H4 (cell line): ENCODE results near the gene RPH3AL. TPM values are rescaled to one million over a fixed set of nuclear protein-coding genes. Genes with fewer than 3 reads are reported as not detected.
"Not testable (repeated sequence)": the region's sequence is repeated elsewhere in the genome, so short reads cannot be mapped to it uniquely, and the experiment has no call there.

Experiments used
- DNase-seq: peaks from one replicate; pipeline ENCODE4 v3.0.0-alpha.2; 2015; ENCODE audit warnings: low spot score
- total RNA-seq: library from RNA; depleted of rRNA; stranded (reverse); fragments of >200 nt; shearing (Covaris generic); gene quantifications from 2 replicates; pipeline ENCODE4 v1.2.3, GENCODE V29; 2014

RPH3AL gene
- total RNA-seq, 1 experiment from 2014 or later, result 6.0 TPM

GRCh38 chr17:202501-202951 lies 150.1 kb downstream of the RPH3AL start:
- DNase-seq, result no peak

- not testable (repeated sequence) for DNase-seq
Observed at GRCh38 chr17:201736-202135, 150.9 kb downstream of the RPH3AL start.

- DNase-seq, result not testable (repeated sequence)
Observed at GRCh38 chr17:201257-201656, 151.3 kb downstream of the RPH3AL start.

GRCh38 chr17:200586-200985 lies 152.0 kb downstream of the RPH3AL start:
- no peak for DNase-seq

DNA sequence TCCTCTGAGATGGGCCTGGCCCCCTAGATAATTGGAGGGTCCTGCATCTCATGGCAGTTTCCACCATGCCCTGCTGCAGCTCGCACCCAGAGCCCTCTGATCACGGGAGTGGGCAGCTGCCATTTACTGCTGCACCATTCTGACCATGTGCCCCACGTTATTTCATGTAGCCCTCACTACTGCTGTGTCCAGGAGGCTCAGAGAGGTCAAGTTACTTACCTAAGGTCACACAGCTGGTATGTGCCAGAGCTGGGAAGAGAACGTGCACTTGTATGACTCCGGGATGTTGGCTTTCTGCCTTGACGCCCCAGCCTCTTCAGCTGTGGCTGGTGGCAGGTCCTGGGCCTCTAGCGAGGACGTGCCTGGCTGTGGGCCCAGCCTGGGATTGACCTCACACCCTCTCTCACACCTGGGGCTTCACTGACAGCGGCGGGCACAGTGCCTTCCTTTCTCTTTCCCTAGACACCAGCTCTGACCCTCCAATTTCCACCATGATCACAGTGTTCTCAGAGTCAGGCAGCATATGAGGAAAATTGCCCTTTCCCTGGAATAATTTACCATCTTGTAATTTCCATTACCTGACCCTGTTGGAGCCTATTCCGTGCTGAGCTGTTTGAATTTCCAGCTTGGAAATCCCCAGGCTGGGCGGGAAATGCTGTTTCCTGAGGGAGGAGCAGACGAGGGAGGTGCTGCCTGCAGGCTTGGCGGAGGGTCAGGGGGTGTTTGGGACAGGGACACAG lies 152.6 kb downstream of the RPH3AL start:
- DNase-seq, result no peak

GRCh38 chr17:199191-199604 lies 153.4 kb downstream of the RPH3AL start:
- no peak for DNase-seq

GRCh38 chr17:198225-198624 lies 154.4 kb downstream of the RPH3AL start:
- DNase-seq, result not testable (repeated sequence)

DNA sequence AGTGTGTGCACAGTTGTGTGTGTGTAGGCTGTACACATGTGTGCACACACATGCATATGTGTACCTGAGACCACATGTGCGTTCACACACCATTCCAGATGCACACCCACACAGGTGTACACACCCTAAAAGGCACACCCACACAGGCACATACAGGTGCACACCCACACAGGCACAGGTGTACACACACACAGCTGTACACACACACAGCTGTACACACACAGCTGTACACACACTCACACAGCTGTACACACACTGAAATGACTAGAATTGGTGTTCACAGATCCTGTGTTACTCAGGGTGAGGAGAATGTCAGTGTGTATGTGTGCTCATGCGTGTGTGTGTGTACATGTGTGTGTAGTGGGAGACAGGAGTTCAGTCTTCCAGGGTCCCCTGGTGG lies 155.3 kb downstream of the RPH3AL start:
- DNase-seq, result no peak

- no peak for DNase-seq
Observed at GRCh38 chr17:194828-195602, 157.6 kb downstream of the RPH3AL start.

DNA sequence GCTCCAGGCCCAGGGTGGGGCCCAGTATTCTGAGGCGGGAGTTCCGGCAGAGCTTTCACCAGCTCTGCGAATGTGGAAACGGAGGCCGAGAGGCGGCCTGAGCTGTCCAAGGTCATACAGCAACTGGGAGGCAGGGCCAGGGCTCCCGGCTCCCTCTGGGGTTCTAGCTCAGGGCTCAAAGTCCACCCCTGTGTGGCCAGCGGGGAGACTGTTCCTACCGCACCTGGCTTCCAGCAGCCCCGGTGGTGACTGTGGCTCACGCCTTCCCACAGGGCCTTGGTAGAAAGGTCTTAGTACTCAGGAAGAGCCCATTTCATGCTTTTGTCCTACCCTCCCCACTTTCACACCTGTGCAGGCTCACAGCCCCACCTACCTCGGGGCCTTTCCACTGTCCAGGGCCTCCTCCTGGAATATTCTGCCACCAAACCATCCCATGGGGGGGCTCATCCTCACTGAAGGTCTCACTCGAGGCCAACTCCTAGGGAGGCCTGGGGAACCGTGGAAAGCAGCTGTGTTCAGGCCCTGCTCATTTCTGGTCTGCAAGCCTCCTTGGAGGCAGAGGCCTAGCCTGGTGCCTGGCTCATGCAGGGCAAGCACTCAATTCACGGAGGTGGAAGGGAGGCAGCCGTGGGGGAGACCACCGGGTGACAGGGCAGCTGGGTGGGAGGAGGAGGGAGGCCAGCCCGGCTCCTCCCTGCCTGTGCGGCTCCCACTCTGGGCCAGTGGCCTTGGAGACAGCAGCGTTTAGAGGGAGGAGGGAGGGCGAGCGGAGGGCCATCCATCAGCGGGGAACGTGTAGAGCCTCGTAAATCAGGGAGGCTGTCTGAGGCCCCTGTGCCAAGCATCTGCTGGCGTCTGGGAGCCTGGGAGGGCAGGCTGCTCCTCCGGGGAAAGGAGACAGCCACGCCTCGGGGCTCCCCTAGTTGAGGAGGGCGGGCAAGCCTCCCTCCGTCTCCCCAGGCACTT lies 158.5 kb downstream of the RPH3AL start:
- no peak for DNase-seq

- no peak for DNase-seq
Observed at GRCh38 chr17:193426-193810, 159.2 kb downstream of the RPH3AL start.

DNA sequence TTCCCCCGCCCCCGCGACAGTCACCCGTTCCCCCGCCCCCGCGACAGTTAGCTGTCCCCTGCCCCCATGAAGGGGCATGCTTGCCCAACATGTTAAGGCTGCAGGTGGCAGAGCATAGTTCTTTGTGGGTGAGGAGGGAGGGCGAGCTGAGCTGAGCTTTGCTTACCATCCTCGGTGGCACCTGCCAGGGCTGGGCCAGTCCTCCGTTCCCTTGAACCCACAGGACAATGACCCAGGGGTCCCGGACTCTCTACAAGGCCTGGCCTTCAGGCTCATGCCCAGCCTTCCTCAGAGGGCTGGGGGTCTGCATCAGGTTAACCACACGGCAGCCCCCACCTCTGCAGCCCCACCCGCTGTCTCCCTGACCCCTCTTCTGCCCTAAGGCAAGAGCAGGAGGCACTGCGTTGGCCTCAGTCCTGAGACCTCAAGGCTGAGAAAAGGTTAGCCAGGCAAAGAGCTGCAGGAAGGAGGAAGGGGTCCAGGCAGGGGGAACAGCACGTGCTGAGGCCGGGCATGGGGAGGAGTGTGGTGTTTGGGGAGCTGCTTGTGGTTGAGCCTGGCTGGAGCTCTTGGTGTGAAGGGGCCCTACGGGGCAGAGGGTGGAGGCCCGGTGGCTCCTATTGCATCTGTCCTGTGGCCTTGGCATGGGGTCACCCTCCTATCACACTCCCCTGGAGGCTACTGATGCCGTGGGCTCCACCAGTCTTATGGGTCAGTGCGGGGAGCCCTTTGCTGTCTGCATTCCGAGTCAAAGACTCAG lies 159.8 kb downstream of the RPH3AL start:
- DNase-seq, result no peak

DNA sequence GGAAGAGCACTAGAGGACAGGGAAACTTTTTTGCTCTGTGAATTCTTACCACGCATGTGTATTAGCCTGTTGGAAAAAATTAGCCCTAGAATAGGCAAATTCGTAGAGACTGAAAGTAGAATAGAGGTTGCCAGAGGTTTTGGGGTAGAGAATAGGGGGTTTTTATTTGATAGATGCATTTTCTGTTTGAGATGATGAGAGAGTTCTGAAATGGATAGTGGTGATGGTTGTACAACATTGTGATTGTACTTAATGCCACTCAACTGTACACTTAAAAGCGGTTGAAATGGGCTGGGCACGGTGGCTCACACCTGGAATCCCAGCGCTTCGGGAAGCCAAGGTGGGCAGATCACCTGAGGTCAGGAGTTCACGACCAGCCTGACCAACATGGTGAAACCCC lies 163.2 kb downstream of the RPH3AL start:
- DNase-seq, result no peak

GRCh38 chr17:187130-187529 lies 165.5 kb downstream of the RPH3AL start:
- no peak for DNase-seq

DNA sequence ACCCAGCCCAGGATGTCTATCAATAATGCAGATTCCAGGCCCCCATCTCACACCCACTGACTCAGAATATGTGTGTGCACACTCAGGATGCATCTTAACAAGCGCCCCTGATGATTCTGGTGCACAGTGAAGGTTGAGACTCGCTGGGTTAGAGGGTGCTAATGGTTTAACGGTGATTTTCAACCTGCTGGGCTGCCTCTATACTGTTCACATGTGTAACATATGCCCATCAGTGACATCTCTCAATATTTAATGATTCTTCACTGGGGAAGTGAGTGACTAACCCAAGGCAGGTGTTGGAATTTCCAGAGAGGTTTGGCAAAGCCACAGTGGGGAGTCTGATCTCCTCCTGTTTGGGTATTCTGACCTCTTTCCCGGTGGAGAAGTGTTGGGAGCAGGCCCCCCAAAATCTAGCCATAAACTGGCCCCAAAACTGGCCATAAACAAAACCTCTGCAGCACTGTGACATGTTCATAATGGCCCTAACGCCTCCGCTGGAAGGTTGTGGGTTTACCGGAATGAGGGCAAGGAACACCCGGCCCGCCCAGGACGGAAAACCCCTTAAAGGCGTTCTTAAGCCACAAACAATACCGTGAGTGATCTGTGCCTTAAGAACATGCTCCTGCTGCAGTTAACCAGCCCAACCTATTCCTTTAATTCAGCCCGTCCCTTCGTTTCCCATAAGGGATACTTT lies 167.0 kb downstream of the RPH3AL start:
- DNase-seq, result no peak

DNA sequence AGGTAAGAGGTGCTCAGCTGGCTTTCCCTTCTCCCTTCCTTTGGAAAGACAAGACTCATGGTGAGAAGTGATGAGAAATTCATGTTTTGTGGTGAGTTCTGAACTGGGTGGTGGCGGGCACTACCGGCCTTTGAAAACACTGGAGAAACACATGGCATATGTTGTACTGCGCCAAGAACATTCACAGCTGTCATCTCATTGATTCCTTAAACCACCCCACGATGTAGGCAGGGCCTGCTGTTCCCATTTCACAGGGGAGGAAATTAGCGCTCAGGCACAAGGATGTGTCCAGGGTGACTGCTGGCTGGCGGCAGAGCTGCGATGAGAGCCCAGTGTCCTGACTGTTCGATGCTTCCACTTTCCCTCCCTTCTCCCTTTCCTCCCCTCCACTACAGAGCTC lies 169.6 kb downstream of the RPH3AL start:
- no peak for DNase-seq

GRCh38 chr17:182050-182751 lies 170.4 kb downstream of the RPH3AL start:
- DNase-seq, result no peak

- no peak for DNase-seq
Observed at GRCh38 chr17:181245-182049, 171.2 kb downstream of the RPH3AL start, which contains the start of gene DOC2B. Gene DOC2B, minus strand, starts transcription at chr17:181650. Its CDS starts 171 bp downstream, at chr17:181479.
